ENCODE measurements around the gene HS1BP3. TPM values are rescaled to one million over a fixed set of nuclear protein-coding genes. Genes with fewer than 3 reads are reported as not detected.

The HS1BP3 gene
- total RNA-seq, 4 donors from 2014 or later: 23.3 to 38.2 (median 34.2) TPM

GRCh38 chr2:20580690-20581437 lies 70.0 kb downstream of the HS1BP3 start:
- 89% methylated on average over 4 of the region's 4 CpGs for WGBS
- no peaks in the 10 kb centered on the region for H3K27me3 ChIP-seq
- TF ChIP-seq POLR2AphosphoS5 (IDR thresholded peaks at IDR 0.05): no peak
- no peak for TF ChIP-seq POLR2A (IDR thresholded peaks at IDR 0.05)
- no peak overlapping the region for H3K27ac ChIP-seq
- peaks cover 55% of the 10 kb centered on the region for H3K4me1 ChIP-seq
- H3K9me3 ChIP-seq: no peaks in the 10 kb centered on the region
- DNase-seq (ENCODE audit: low spot score in 2 of 2): peak in 1 of 2 donors; percentile 62
- no peak overlapping the region for H3K4me3 ChIP-seq
- H3K36me3 ChIP-seq: no peaks in the 10 kb centered on the region

GRCh38 chr2:20579866-20580265 lies 71.0 kb downstream of the HS1BP3 start:
- WGBS: 92% methylated on average over 1 of the region's 1 CpG
- Histone ChIP-seq H3K27ac (peak overlapping the region; percentile 69), H3K4me3 (no peak overlapping the region), H3K4me1 (peaks cover 47% of the 10 kb centered on the region), H3K27me3 (no peaks in the 10 kb centered on the region), H3K36me3 (no peaks in the 10 kb centered on the region), H3K9me3 (no peaks in the 10 kb centered on the region)
- no peak for TF ChIP-seq POLR2A (IDR thresholded peaks at IDR 0.05)
- TF ChIP-seq EP300 (IDR thresholded peaks at IDR 0.05): no peak
- TF ChIP-seq, protein P1, sequence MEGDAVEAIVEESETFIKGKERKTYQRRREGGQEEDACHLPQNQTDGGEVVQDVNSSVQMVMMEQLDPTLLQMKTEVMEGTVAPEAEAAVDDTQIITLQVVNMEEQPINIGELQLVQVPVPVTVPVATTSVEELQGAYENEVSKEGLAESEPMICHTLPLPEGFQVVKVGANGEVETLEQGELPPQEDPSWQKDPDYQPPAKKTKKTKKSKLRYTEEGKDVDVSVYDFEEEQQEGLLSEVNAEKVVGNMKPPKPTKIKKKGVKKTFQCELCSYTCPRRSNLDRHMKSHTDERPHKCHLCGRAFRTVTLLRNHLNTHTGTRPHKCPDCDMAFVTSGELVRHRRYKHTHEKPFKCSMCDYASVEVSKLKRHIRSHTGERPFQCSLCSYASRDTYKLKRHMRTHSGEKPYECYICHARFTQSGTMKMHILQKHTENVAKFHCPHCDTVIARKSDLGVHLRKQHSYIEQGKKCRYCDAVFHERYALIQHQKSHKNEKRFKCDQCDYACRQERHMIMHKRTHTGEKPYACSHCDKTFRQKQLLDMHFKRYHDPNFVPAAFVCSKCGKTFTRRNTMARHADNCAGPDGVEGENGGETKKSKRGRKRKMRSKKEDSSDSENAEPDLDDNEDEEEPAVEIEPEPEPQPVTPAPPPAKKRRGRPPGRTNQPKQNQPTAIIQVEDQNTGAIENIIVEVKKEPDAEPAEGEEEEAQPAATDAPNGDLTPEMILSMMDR (IDR thresholded peaks at IDR 0.05): no peak
- no peak for TF ChIP-seq POLR2AphosphoS5 (IDR thresholded peaks at IDR 0.05)
- peak in 1 of 2 donors; percentile 57 for DNase-seq (ENCODE audit: low spot score in 2 of 2)

DNA sequence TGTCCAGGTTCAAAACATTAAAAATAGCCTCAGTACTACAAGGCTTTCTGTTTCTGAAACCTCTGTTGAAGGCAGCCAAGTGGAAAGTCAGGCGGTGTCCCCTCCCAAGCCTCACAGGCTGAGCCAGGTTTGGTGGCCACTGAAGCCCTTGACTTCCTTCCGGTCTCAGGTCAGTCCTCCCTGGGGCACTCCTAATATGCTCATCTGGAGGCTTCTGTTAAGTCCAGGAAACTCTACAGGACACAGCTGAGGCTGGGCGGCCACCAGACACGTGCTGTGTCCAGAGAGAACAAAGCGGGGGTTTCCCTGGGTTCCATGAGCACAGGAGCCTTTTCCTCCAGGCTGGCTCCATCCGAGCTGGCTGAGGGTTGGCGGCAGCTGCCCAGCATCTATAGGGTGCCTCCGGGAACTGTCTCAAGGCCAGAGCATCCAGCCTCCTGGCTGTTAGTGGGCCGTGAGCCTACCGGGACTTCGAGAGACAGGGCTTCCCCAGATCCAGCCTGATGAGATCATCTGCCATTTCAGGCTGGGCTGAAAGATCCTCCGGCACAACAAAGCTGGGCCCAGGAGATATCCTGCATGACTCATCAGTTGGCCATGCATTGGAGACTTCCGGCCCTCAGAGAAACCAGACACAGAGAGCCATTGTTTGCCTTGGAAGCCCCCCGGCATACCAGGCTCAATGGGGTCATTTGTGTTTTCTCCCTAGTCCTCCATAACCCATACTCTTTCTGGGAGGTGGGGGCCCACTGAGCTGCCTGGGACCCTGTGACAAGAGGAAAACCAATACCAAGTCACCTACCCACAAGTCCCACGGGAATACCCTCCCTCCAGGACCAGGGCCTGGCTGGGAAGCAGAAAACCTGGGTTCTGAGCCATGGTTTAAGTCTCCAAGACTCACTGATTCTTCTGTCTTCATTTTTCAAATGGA lies 71.7 kb downstream of the HS1BP3 start:
- Histone ChIP-seq H3K4me1 (peaks cover 47% of the 10 kb centered on the region), H3K9me3 (no peaks in the 10 kb centered on the region), H3K27me3 (no peaks in the 10 kb centered on the region), H3K4me3 (no peak overlapping the region), H3K27ac (peak overlapping the region; percentile 69), H3K36me3 (no peaks in the 10 kb centered on the region)
- 37% methylated on average over 9 of the region's 15 CpGs for WGBS
- DNase-seq (ENCODE audit: low spot score in 2 of 2): peak; percentile 87 to 88
- TF ChIP-seq POLR2AphosphoS5 (IDR thresholded peaks at IDR 0.05): peak in 2 of 3 donors; percentile 9 to 35
- TF ChIP-seq, protein P1 (IDR thresholded peaks at IDR 0.05): no peak

DNA sequence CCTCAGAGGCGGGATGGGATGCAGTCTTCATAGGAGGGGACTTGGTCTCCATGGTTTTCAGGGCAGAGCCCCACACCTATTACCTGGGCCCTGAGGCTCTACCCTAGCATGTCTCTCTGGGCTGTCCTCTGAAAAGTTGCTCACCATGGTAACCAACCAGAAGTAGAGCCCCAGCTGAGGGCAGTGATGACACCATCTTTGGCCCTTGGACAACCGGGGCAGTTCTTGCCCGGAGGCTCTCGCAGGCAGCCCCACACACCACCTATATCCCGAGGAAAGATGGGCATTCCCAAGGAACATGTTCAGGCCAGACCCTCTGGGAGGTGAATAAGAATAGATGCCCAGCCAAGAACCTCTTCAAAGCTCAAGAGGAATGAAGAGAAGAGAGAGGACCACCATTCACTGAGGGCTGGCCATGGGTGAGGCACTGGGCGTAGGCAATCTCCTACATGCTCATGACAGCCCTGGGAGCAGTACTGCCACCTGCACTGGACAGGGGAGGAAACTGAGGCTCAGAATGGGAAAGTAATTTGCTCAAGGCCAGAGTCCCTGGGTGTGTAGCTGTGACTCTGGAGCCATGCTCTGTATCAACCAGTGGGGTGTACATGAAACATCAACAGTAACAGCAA lies 72.5 kb downstream of the HS1BP3 start:
- 67% methylated on average over 6 of the region's 6 CpGs for WGBS
- Histone ChIP-seq H3K4me3 (no peak overlapping the region), H3K4me1 (peaks cover 52% of the 10 kb centered on the region), H3K9me3 (no peaks in the 10 kb centered on the region), H3K36me3 (no peaks in the 10 kb centered on the region), H3K27ac (peak overlapping the region; percentile 69), H3K27me3 (no peaks in the 10 kb centered on the region)
- no peak for TF ChIP-seq POLR2AphosphoS5 (IDR thresholded peaks at IDR 0.05)
- no peak for TF ChIP-seq EP300 (IDR thresholded peaks at IDR 0.05)
- no peak for TF ChIP-seq POLR2A (IDR thresholded peaks at IDR 0.05)
- TF ChIP-seq, protein P1 (IDR thresholded peaks at IDR 0.05): no peak
- DNase-seq (ENCODE audit: low spot score in 2 of 2): peak in 1 of 2 donors; percentile 51

GRCh38 chr2:20577495-20578235 lies 73.2 kb downstream of the HS1BP3 start:
- peak in 1 of 2 donors; percentile 76 for DNase-seq (ENCODE audit: low spot score in 2 of 2)
- H3K27ac ChIP-seq: no peak overlapping the region
- TF ChIP-seq POLR2A (IDR thresholded peaks at IDR 0.05) (no peak), POLR2AphosphoS5 (IDR thresholded peaks at IDR 0.05) (peak in 1 of 3 donors; percentile 23)
- WGBS: 60% methylated on average over 8 of the region's 12 CpGs
- no peaks in the 10 kb centered on the region for H3K27me3 ChIP-seq
- H3K4me1 ChIP-seq: peaks cover 54% of the 10 kb centered on the region
- no peaks in the 10 kb centered on the region for H3K36me3 ChIP-seq
- H3K9me3 ChIP-seq: no peaks in the 10 kb centered on the region
- no peak overlapping the region for H3K4me3 ChIP-seq
